IPS-20b (cell line): ENCODE measurements around the gene HOXC6.

Source experiments
- H3K27ac ChIP-seq: one replicate; pipeline ENCODE4 v1.5.1; 2013; ENCODE audit warnings: low read length
- H3K27me3 ChIP-seq: 2 replicates; pipeline ENCODE4 v1.6.1; 2013; ENCODE audit warnings: mild to moderate bottlenecking, low read length, inconsistent platforms; ENCODE audit not compliant: insufficient read depth
- H3K36me3 ChIP-seq: 2 replicates; pipeline ENCODE4 v1.6.1; 2013; ENCODE audit warnings: low read depth, mild to moderate bottlenecking, inconsistent platforms, low read length, moderate library complexity; ENCODE audit not compliant: insufficient read depth
- H3K4me1 ChIP-seq: 2 replicates; pipeline ENCODE4 v1.6.1; 2013; ENCODE audit warnings: mild to moderate bottlenecking, control low read depth, inconsistent platforms, low read length, moderate library complexity; ENCODE audit not compliant: insufficient read depth
- H3K4me3 ChIP-seq: 2 replicates; pipeline ENCODE4 v1.5.1; 2013; ENCODE audit warnings: mild to moderate bottlenecking, low read length, inconsistent platforms
- H3K9ac ChIP-seq: 2 replicates; pipeline ENCODE4 v1.6.1; 2013; ENCODE audit warnings: low read depth, mild to moderate bottlenecking, inconsistent platforms, low read length, moderate library complexity
- H3K9me3 ChIP-seq: 2 replicates; pipeline ENCODE4 v1.6.1; 2013; ENCODE audit warnings: mild to moderate bottlenecking, low read depth, low read length, inconsistent platforms; ENCODE audit not compliant: insufficient read depth

Gene HOXC6

GRCh38 chr12:54000116-54001114 is 27.8 kb upstream of the HOXC6 start, which contains the start of gene HOXC9:
TSS of gene HOXC9 (plus strand) at chr12:54000161. CDS start at chr12:54000189, 28 bp downstream.
- peaks cover 12% of the 10 kb centered on the region; the same call in 1 of the 2 replicates for H3K9me3 ChIP-seq
- H3K9ac ChIP-seq, result no peak within 1 kb of the TSS
- H3K4me3 ChIP-seq, result no peak within 1 kb of the TSS
- H3K27me3 ChIP-seq, result peaks cover 100% of the 10 kb centered on the region
- no peak within 1 kb of the TSS for H3K27ac ChIP-seq
- no peaks in the 10 kb centered on the region for H3K36me3 ChIP-seq
- H3K4me1 ChIP-seq, result peaks cover 2% of the 10 kb centered on the region; the same call in 1 of the 2 replicates

DNA sequence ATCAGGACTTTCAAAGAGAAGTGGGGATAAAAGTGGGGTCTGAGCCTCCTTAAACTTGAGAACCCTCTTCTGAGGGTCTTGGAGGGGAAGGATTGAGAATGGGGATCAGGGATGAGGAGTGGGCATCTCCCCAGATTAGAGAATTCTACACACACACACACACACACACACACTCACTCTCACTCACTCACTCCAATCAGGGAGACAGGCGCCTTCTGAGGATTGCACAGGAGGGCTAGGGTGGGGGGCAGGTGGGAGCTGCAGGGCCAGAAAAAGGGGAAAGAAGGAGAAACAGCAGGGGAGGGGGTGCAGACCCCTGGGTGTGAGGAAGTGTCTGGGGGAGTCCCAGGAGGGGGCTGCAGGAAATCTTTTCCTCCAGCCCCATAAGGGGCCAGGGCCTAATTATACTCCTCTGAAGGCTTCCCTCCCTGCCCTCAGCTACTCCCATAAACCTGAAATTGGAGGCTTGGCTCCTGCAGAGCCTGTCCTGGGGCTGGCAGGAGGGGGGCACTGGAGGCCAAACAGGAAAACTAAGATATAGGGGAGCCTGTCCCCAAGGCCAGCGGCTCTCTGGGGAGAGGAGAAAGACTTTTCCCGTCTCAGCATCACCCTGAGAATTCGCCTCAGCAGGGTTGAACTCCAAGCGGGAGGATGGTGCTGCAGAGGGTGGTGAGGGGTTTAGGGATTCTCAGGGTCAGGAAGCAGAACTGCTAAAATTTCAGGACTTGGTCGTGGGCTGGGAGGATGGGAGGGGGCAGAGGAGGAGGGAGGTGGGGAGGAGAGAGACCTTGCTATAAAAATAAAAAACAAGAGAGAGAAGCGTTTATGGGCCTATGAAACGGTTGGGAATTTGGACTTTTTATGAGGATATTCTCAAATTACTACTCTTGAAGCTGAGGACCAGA is 26.7 kb upstream of the HOXC6 start:
- Histone ChIP-seq H3K36me3 (no peaks in the 10 kb centered on the region), H3K27me3 (peaks cover 100% of the 10 kb centered on the region), H3K9ac (no peak overlapping the region), H3K4me3 (no peak overlapping the region), H3K27ac (no peak overlapping the region), H3K4me1 (no peaks in the 10 kb centered on the region), H3K9me3 (peaks cover 8% of the 10 kb centered on the region; the same call in 1 of the 2 replicates)

- Histone ChIP-seq H3K4me1 (no peaks in the 10 kb centered on the region), H3K9ac (no peak overlapping the region), H3K4me3 (no peak overlapping the region), H3K27me3 (peaks cover 100% of the 10 kb centered on the region), H3K27ac (no peak overlapping the region), H3K36me3 (no peaks in the 10 kb centered on the region), H3K9me3 (peaks cover 3% of the 10 kb centered on the region; the same call in 1 of the 2 replicates)
Measured at GRCh38 chr12:54002278-54002914, 25.8 kb upstream of the HOXC6 start.

- Histone ChIP-seq H3K4me1 (no peaks in the 10 kb centered on the region), H3K4me3 (no peak overlapping the region), H3K9me3 (peaks cover 3% of the 10 kb centered on the region; the same call in 1 of the 2 replicates), H3K27ac (no peak overlapping the region), H3K27me3 (peaks cover 100% of the 10 kb centered on the region), H3K9ac (no peak overlapping the region), H3K36me3 (no peaks in the 10 kb centered on the region)
Measured at GRCh38 chr12:54002915-54003389, 25.3 kb upstream of the HOXC6 start.

GRCh38 chr12:54003625-54004024 is 24.6 kb upstream of the HOXC6 start:
- Histone ChIP-seq H3K27ac (no peak overlapping the region), H3K4me1 (no peaks in the 10 kb centered on the region), H3K4me3 (no peak overlapping the region), H3K9me3 (peaks cover 3% of the 10 kb centered on the region; the same call in 1 of the 2 replicates), H3K36me3 (no peaks in the 10 kb centered on the region), H3K27me3 (peaks cover 100% of the 10 kb centered on the region), H3K9ac (no peak overlapping the region)

GRCh38 chr12:54004063-54004840 is 24.0 kb upstream of the HOXC6 start:
- H3K36me3 ChIP-seq, result no peaks in the 10 kb centered on the region
- peaks cover 100% of the 10 kb centered on the region for H3K27me3 ChIP-seq
- H3K4me3 ChIP-seq, result no peak overlapping the region
- no peaks in the 10 kb centered on the region for H3K4me1 ChIP-seq
- peaks cover 3% of the 10 kb centered on the region; the same call in 1 of the 2 replicates for H3K9me3 ChIP-seq
- no peak overlapping the region for H3K9ac ChIP-seq
- H3K27ac ChIP-seq, result no peak overlapping the region

DNA sequence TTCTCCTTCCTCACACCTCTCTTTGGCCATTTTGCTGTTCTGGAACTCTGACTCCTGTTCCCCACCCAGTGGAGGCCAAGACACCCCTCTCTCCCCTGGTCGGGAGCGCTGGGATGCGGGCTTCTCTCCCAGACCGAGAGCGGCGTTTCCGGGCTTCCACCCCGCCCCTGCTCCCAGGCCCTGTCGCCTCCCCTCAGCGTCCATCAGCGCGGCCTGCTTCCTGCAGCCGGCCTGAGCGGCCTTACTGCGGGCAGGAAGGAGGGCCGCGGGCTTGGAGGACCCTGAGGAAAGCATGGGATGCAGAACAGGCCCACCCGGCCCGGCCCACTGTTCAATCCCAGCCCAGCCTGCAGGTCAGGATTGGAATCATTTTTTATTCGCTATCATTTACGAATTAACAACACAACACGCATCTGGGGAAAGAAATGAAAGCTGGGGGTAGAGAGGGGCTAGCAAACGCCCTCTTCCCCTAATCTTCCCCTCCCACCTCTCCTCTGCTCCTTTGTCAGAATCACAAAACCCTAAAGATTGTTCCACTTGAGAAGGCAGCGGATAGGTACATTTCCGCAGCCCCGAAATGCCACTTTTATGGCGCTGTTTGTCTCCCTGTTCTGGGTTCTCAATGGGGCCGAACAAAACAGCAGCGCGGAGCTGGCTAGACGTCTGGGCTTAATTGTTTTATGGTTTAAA is 23.3 kb upstream of the HOXC6 start:
- Histone ChIP-seq H3K27me3 (peaks cover 100% of the 10 kb centered on the region), H3K9ac (no peak overlapping the region), H3K27ac (no peak overlapping the region), H3K4me3 (no peak overlapping the region), H3K9me3 (no peaks in the 10 kb centered on the region; the same call in 1 of the 2 replicates), H3K4me1 (no peaks in the 10 kb centered on the region), H3K36me3 (no peaks in the 10 kb centered on the region)

DNA sequence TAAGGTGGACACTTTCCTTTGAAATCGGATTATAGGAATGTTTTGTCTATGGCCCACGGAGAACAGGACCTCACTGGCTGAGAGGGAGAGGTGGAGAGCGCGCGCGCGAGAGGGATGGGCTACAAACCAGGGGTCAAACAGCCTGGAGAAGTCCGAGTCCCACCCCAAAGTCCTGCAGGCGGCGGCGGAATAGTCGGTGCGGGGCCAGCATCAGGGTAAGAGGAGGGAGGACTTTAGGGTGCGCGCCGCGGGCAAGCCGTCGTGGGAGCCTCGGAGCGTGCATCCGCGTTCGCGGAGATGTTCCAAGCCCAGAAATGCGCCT is 22.7 kb upstream of the HOXC6 start:
- Histone ChIP-seq H3K4me1 (no peaks in the 10 kb centered on the region), H3K4me3 (no peak overlapping the region), H3K9ac (no peak overlapping the region), H3K9me3 (no peaks in the 10 kb centered on the region; the same call in 1 of the 2 replicates), H3K36me3 (no peaks in the 10 kb centered on the region), H3K27ac (no peak overlapping the region), H3K27me3 (peaks cover 100% of the 10 kb centered on the region)

DNA sequence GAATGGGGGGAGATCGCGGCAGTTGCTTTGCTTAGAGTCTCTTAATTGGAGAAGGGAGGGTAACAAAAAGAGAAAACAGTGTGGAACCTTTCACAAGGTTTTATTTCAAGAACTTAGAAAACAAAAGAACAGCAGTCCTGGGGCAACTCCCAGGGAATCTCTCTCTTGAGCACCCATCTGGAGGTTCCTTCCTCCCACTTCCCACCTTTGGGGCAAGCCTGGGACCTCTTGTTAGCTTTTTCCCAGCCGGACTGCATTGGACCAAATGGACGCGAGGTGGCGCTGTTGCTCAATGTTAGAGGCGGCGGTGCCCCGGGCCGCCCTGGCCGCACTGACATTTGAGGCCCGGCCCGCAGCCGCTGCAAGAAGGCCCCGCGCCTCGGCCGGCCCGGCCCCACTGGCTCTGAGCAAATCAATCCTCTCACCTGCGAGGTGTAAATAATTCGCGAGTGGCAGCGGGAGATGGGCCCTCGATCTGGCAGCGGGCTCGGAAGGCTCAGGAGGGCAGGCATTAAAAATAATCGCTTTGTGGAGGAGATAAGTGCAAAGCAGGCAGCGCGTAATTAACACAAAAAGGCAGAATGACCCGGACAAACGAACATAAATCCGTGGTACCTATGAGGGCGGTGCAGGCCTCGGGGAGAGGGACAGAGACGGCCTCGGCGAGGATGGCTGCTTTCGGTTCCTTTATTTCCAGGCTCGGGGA is 22.2 kb upstream of the HOXC6 start:
- no peak overlapping the region for H3K27ac ChIP-seq
- H3K9me3 ChIP-seq, result no peaks in the 10 kb centered on the region; the same call in 1 of the 2 replicates
- H3K4me3 ChIP-seq, result no peak overlapping the region
- H3K36me3 ChIP-seq, result no peaks in the 10 kb centered on the region
- no peaks in the 10 kb centered on the region for H3K4me1 ChIP-seq
- H3K27me3 ChIP-seq, result peaks cover 100% of the 10 kb centered on the region
- no peak overlapping the region for H3K9ac ChIP-seq
